Measurements from ENCODE around the gene PPP1CB. TPM values are rescaled to one million over a fixed set of nuclear protein-coding genes. Genes with fewer than 3 reads are reported as not detected.

Gene PPP1CB
- total RNA-seq, 1 donor: 170 TPM

DNA sequence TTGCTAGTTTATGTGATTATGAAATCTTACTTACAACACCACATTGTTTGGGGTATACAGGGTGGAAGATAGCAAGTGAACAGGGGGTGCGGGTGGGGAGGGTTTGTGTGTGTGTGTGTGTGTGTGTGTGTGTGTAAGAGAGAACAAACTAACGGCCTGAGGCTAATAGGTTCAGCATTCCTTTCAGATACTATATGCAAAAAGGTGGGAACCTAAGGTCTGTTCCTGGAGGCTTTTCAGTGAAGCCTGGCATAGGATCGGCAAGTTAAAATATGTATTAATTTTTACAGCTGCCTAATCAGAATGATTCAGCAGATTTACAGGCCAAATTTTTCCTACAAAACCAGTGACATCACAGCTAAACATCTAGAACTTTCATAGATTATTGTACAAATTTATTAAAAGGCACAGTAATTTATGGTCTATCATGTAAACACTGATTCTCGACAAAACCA is 51.4 kb downstream of the PPP1CB start:
- TF ChIP-seq, protein P1, sequence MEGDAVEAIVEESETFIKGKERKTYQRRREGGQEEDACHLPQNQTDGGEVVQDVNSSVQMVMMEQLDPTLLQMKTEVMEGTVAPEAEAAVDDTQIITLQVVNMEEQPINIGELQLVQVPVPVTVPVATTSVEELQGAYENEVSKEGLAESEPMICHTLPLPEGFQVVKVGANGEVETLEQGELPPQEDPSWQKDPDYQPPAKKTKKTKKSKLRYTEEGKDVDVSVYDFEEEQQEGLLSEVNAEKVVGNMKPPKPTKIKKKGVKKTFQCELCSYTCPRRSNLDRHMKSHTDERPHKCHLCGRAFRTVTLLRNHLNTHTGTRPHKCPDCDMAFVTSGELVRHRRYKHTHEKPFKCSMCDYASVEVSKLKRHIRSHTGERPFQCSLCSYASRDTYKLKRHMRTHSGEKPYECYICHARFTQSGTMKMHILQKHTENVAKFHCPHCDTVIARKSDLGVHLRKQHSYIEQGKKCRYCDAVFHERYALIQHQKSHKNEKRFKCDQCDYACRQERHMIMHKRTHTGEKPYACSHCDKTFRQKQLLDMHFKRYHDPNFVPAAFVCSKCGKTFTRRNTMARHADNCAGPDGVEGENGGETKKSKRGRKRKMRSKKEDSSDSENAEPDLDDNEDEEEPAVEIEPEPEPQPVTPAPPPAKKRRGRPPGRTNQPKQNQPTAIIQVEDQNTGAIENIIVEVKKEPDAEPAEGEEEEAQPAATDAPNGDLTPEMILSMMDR (IDR thresholded peaks at IDR 0.05; ENCODE audit: extremely low read depth, low read depth, low read length): no peak

DNA sequence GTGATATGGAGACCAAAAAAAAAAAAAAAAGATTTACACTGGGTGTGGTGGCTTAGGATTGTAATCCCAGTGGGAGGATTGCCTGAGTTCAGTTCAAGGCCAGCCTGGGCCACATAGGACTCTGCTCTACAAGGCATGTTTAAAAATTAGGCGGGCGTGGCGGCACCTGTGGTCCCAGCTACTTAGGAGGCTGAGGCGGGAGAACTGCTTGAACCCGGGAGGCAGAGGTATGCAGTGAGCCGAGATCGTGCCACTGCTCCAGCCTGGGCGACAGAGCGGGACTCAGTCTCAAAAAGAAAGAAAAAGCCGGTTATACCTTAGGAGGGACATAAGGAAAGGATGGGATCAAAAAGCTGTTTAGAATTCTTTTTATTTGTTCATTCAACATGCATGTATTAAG is 58.3 kb downstream of the PPP1CB start:
- Histone ChIP-seq H2AFZ (ENCODE audit: low read length) (no peak overlapping the region), H3K27ac (ENCODE audit: low read depth, low read length) (peak overlapping the region; percentile 25), H3K36me3 (ENCODE audit: insufficient read depth, low read length) (peaks cover 5% of the 10 kb centered on the region), H3K4me1 (ENCODE audit: insufficient read depth, low read length) (peaks cover 5% of the 10 kb centered on the region), H3K79me2 (ENCODE audit: insufficient read depth, low read length) (no peaks in the 10 kb centered on the region), H3K27me3 (ENCODE audit: insufficient read depth, low read length) (no peaks in the 10 kb centered on the region), H4K20me1 (ENCODE audit: insufficient read depth, low read length) (peaks cover 3% of the 10 kb centered on the region), H3K9me3 (ENCODE audit: low read depth, low read length) (no peaks in the 10 kb centered on the region), H3K4me3 (ENCODE audit: insufficient read depth, low read length) (peak overlapping the region; percentile 76), H3K4me2 (ENCODE audit: insufficient read depth, low read length) (peak overlapping the region; percentile 86)
- DNase-seq (ENCODE audit: insufficient read length, low spot score, missing footprints): no peak
- TF ChIP-seq, protein P1 (IDR thresholded peaks at IDR 0.05; ENCODE audit: extremely low read depth, low read depth, low read length): no peak

More for the DNA sequence above, 51.4 kb downstream of the PPP1CB start:
- no peak overlapping the region for H3K4me3 ChIP-seq (ENCODE audit: insufficient read depth, low read length)
- H2AFZ ChIP-seq (ENCODE audit: low read length): no peak overlapping the region
- peaks cover 4% of the 10 kb centered on the region for H3K4me1 ChIP-seq (ENCODE audit: insufficient read depth, low read length)
- H3K79me2 ChIP-seq (ENCODE audit: insufficient read depth, low read length): peaks cover 9% of the 10 kb centered on the region
- no peaks in the 10 kb centered on the region for H3K27me3 ChIP-seq (ENCODE audit: insufficient read depth, low read length)
- H3K4me2 ChIP-seq (ENCODE audit: insufficient read depth, low read length): no peak overlapping the region
- H4K20me1 ChIP-seq (ENCODE audit: insufficient read depth, low read length): no peaks in the 10 kb centered on the region
- peaks cover 25% of the 10 kb centered on the region for H3K36me3 ChIP-seq (ENCODE audit: insufficient read depth, low read length)
- DNase-seq (ENCODE audit: insufficient read length, low spot score, missing footprints): peak; percentile 74
- H3K9me3 ChIP-seq (ENCODE audit: low read depth, low read length): no peaks in the 10 kb centered on the region
- H3K27ac ChIP-seq (ENCODE audit: low read depth, low read length): peak overlapping the region; percentile 16

DNA sequence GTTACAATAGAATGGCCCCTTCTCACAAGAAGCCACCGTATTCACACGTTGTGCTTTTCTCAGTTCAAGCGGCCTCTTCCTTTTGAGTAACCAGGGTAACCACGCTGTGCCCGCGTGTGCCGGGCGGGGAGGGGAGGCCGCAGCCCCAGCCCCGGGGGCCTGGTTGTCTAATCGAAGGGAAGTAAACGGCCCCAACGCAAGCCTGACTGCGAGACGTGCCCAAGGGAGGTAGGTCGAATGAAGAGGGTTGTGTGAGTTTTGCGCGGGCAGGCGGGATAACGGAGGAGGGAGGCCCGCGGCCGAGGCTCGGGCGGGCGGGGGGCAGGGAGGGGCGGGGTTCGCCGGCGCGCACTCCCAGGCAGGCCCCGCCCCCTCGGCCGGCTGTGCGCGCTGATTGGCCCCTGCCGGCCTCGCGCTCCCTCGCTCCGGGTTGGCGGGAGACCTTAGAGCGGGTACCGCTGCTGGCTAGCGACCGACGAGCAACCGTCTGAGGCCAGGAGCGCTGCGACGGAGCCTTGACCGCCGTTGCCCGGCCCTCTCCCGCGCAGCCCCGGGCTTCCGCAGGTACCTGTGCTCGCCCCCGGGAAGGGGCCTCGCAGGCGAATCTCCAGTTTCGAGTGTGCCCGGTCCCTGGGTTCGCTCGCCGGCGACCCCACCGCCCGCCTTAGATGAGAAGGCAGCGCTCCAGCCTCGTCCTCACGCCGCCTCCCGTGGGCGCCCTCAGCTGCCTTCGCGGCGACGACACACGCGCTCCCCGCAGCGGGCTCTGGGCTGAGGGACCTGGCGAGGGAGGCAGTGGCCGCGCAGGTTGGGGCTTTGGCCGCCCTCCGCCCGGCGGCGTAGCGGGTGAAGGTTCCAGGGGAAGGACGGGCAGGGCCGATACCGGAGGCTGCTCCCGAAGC is 59.0 kb downstream of the PPP1CB start, which contains the start of gene SPDYA:
Gene SPDYA (plus strand): TSS at position 451 of the 902 bp plus-strand sequence. CDS start 5,181 bp downstream, outside the sequence.
- Histone ChIP-seq H3K4me3 (ENCODE audit: insufficient read depth, low read length) (peak within 1 kb of the TSS; percentile 76), H3K9me3 (ENCODE audit: low read depth, low read length) (no peaks in the 10 kb centered on the region), H3K4me2 (ENCODE audit: insufficient read depth, low read length) (peak within 1 kb of the TSS; percentile 86), H3K27ac (ENCODE audit: low read depth, low read length) (peak within 1 kb of the TSS; percentile 25), H2AFZ (ENCODE audit: low read length) (no peak within 1 kb of the TSS), H4K20me1 (ENCODE audit: insufficient read depth, low read length) (peaks cover 3% of the 10 kb centered on the region), H3K4me1 (ENCODE audit: insufficient read depth, low read length) (peaks cover 5% of the 10 kb centered on the region), H3K79me2 (ENCODE audit: insufficient read depth, low read length) (no peaks in the 10 kb centered on the region), H3K27me3 (ENCODE audit: insufficient read depth, low read length) (no peaks in the 10 kb centered on the region), H3K36me3 (ENCODE audit: insufficient read depth, low read length) (peaks cover 2% of the 10 kb centered on the region)
- peak; percentile 96 for DNase-seq (ENCODE audit: insufficient read length, low spot score, missing footprints)
- TF ChIP-seq, protein P1 (IDR thresholded peaks at IDR 0.05; ENCODE audit: extremely low read depth, low read depth, low read length): no peak

DNA sequence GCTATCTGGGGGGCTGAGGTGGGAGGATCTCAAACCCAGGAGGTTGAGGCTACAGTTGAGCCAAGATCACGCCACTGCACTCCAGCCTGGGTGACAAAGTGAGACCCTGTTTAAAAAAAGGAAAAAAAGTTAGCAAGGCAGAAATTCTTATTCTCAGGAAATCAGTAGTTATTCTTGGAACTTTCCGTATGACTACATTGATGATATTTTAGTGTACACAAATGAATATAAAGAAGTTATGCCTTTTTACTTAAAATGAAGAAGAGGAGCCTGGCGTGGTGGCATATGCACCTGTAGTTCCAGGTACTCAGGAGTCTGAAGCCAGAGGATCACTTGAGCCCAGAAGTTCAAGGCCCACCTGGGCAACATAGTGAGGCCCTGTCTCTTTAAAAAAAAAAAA is 66.4 kb downstream of the PPP1CB start:
- no peak overlapping the region for H3K27ac ChIP-seq (ENCODE audit: low read depth, low read length)
- H3K79me2 ChIP-seq (ENCODE audit: insufficient read depth, low read length): no peaks in the 10 kb centered on the region
- H3K36me3 ChIP-seq (ENCODE audit: insufficient read depth, low read length): no peaks in the 10 kb centered on the region
- no peaks in the 10 kb centered on the region for H4K20me1 ChIP-seq (ENCODE audit: insufficient read depth, low read length)
- no peak overlapping the region for H3K4me3 ChIP-seq (ENCODE audit: insufficient read depth, low read length)
- DNase-seq (ENCODE audit: insufficient read length, low spot score, missing footprints): no peak
- no peak overlapping the region for H3K4me2 ChIP-seq (ENCODE audit: insufficient read depth, low read length)
- H3K4me1 ChIP-seq (ENCODE audit: insufficient read depth, low read length): no peaks in the 10 kb centered on the region
- TF ChIP-seq, protein P1 (IDR thresholded peaks at IDR 0.05; ENCODE audit: extremely low read depth, low read depth, low read length): no peak
- no peaks in the 10 kb centered on the region for H3K9me3 ChIP-seq (ENCODE audit: low read depth, low read length)
- H3K27me3 ChIP-seq (ENCODE audit: insufficient read depth, low read length): no peaks in the 10 kb centered on the region
- no peak overlapping the region for H2AFZ ChIP-seq (ENCODE audit: low read length)

Measured in osteoblast (primary cell).